ENCODE measurements around the gene EXOC1L.

EXOC1L gene

DNA sequence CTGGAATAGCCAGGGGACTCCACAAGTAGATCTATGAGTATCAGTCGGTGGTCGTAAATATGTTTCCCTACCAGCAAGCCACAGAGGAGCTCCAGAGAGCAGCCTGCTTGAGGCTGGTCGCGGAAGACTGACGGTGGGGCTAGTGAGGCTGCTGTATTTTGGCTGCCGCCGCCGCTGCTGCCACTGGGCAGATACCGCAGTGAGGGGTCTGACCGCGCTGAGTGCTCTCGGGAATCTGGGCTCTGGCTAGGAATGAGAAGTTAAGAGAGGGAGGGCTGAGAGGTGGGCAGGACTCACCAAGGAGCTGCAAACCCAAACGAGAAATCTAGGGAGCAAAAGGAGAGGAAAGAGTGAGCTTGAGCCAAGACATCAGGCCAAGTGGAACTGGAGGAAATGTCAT, at the start of gene EXOC1L:
Gene EXOC1L, plus strand, starts transcription at position 157 of the 400 bp plus-strand sequence. Its CDS starts 237 bp downstream, at position 394.
- no peaks in the 10 kb centered on the region for H4K20me1 ChIP-seq (ENCODE audit: insufficient read depth, low read length)
- H3K4me3 ChIP-seq (ENCODE audit: low read length): no peak within 1 kb of the TSS
- no peaks in the 10 kb centered on the region for H3K36me3 ChIP-seq (replicated peaks; ENCODE audit: low read depth, low read length)
- H3K79me2 ChIP-seq (ENCODE audit: low read length): no peaks in the 10 kb centered on the region
- no peak within 1 kb of the TSS for H3K27ac ChIP-seq (ENCODE audit: low read length)
- no peaks in the 10 kb centered on the region for H3K9me3 ChIP-seq (ENCODE audit: insufficient read depth, low read length)
- H2AFZ ChIP-seq (ENCODE audit: low read depth, low read length): no peak within 1 kb of the TSS
- no peaks in the 10 kb centered on the region for H3K27me3 ChIP-seq (ENCODE audit: low read depth, low read length)
- no peak within 1 kb of the TSS for H3K4me2 ChIP-seq (ENCODE audit: low read length)
- H3K9ac ChIP-seq (ENCODE audit: low read length): no peak within 1 kb of the TSS
- no peaks in the 10 kb centered on the region for H3K4me1 ChIP-seq (ENCODE audit: low read length)
- TF ChIP-seq EZH2phosphoT487 (IDR thresholded peaks at IDR 0.05; ENCODE audit: low read depth): no peak
- TF ChIP-seq, protein P1, sequence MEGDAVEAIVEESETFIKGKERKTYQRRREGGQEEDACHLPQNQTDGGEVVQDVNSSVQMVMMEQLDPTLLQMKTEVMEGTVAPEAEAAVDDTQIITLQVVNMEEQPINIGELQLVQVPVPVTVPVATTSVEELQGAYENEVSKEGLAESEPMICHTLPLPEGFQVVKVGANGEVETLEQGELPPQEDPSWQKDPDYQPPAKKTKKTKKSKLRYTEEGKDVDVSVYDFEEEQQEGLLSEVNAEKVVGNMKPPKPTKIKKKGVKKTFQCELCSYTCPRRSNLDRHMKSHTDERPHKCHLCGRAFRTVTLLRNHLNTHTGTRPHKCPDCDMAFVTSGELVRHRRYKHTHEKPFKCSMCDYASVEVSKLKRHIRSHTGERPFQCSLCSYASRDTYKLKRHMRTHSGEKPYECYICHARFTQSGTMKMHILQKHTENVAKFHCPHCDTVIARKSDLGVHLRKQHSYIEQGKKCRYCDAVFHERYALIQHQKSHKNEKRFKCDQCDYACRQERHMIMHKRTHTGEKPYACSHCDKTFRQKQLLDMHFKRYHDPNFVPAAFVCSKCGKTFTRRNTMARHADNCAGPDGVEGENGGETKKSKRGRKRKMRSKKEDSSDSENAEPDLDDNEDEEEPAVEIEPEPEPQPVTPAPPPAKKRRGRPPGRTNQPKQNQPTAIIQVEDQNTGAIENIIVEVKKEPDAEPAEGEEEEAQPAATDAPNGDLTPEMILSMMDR (IDR thresholded peaks at IDR 0.05; ENCODE audit: low read depth, low read length): no peak

DNA sequence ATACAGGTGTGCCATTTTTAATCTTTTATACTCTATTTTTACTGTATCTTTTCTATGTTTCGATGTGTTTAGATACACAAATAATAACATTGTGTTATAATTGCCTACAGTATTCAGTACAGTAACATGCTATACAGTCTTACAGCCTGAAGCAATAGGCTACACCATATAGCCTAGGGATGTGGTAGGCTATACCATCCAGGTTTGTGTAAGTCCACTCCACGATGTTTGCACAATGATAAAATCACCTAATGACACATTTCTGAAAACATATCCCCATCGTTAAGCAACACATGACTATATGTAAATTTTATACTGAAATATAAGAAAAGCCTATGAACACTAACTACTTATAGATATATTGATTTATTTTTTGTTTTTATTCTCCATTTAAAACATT, 48.9 kb upstream of the EXOC1L start:
- H3K4me1 ChIP-seq (ENCODE audit: low read length): 0 out of 2 replicates have a peak, but pooled peaks cover 4% of the 10 kb centered on the region
- H3K27ac ChIP-seq (ENCODE audit: low read length): no peak overlapping the region
- H3K9me3 ChIP-seq (ENCODE audit: insufficient read depth, low read length): no peaks in the 10 kb centered on the region
- no peak overlapping the region for H3K4me3 ChIP-seq (ENCODE audit: low read length)
- no peak for TF ChIP-seq EZH2phosphoT487 (IDR thresholded peaks at IDR 0.05; ENCODE audit: low read depth)
- TF ChIP-seq, protein P1 (IDR thresholded peaks at IDR 0.05; ENCODE audit: low read depth, low read length): no peak
- no peaks in the 10 kb centered on the region for H3K79me2 ChIP-seq (ENCODE audit: low read length)
- no peaks in the 10 kb centered on the region for H3K36me3 ChIP-seq (replicated peaks; ENCODE audit: low read depth, low read length)
- H3K4me2 ChIP-seq (ENCODE audit: low read length): no peak overlapping the region
- H4K20me1 ChIP-seq (ENCODE audit: insufficient read depth, low read length): no peaks in the 10 kb centered on the region
- H2AFZ ChIP-seq (ENCODE audit: low read depth, low read length): no peak overlapping the region
- no peak overlapping the region for H3K9ac ChIP-seq (ENCODE audit: low read length)
- no peaks in the 10 kb centered on the region for H3K27me3 ChIP-seq (ENCODE audit: low read depth, low read length)

- Histone ChIP-seq H3K4me1 (ENCODE audit: low read length) (no peaks in the 10 kb centered on the region), H3K4me3 (ENCODE audit: low read length) (no peak overlapping the region), H3K9me3 (ENCODE audit: insufficient read depth, low read length) (no peaks in the 10 kb centered on the region), H4K20me1 (ENCODE audit: insufficient read depth, low read length) (no peaks in the 10 kb centered on the region), H3K79me2 (ENCODE audit: low read length) (no peaks in the 10 kb centered on the region), H3K9ac (ENCODE audit: low read length) (no peak overlapping the region), H3K36me3 (replicated peaks; ENCODE audit: low read depth, low read length) (no peaks in the 10 kb centered on the region), H2AFZ (ENCODE audit: low read depth, low read length) (no peak overlapping the region), H3K27ac (ENCODE audit: low read length) (no peak overlapping the region), H3K27me3 (ENCODE audit: low read depth, low read length) (no peaks in the 10 kb centered on the region), H3K4me2 (ENCODE audit: low read length) (no peak overlapping the region)
- TF ChIP-seq, protein P1 (IDR thresholded peaks at IDR 0.05; ENCODE audit: low read depth, low read length): no peak
- no peak for TF ChIP-seq EZH2phosphoT487 (IDR thresholded peaks at IDR 0.05; ENCODE audit: low read depth)
These were observed 38.2 kb upstream of the EXOC1L start for GRCh38 chr4:55781341-55781740.

- no peaks in the 10 kb centered on the region for H3K79me2 ChIP-seq (ENCODE audit: low read length)
- H3K27ac ChIP-seq (ENCODE audit: low read length): no peak overlapping the region
- no peak overlapping the region for H3K4me2 ChIP-seq (ENCODE audit: low read length)
- H3K27me3 ChIP-seq (ENCODE audit: low read depth, low read length): no peaks in the 10 kb centered on the region
- no peaks in the 10 kb centered on the region for H4K20me1 ChIP-seq (ENCODE audit: insufficient read depth, low read length)
- no peak overlapping the region for H3K4me3 ChIP-seq (ENCODE audit: low read length)
- H3K9me3 ChIP-seq (ENCODE audit: insufficient read depth, low read length): no peaks in the 10 kb centered on the region
- no peak overlapping the region for H3K9ac ChIP-seq (ENCODE audit: low read length)
- H3K4me1 ChIP-seq (ENCODE audit: low read length): no peaks in the 10 kb centered on the region
- no peak for TF ChIP-seq EZH2phosphoT487 (IDR thresholded peaks at IDR 0.05; ENCODE audit: low read depth)
- TF ChIP-seq, protein P1 (IDR thresholded peaks at IDR 0.05; ENCODE audit: low read depth, low read length): no peak
- no peaks in the 10 kb centered on the region for H3K36me3 ChIP-seq (replicated peaks; ENCODE audit: low read depth, low read length)
- H2AFZ ChIP-seq (ENCODE audit: low read depth, low read length): no peak overlapping the region
These were observed 37.8 kb upstream of the EXOC1L start for GRCh38 chr4:55781812-55782211.

Measured in OCI-LY3 (cell line).